SK-N-MC (cell line): ENCODE results near the gene TUBA4A.

ENCODE experiments used
- EZH2 ChIP-seq: fragments of 200-600 bp; sonication (generic); IDR thresholded peaks from one replicate; pipeline ENCODE4 v1.6.1; 2017; ENCODE audit warnings: antibody characterized with exemption
- FOXP2 ChIP-seq: optimal IDR thresholded peaks from 2 replicates; pipeline ENCODE3; 2011; ENCODE audit warnings: mild to moderate bottlenecking, moderate library complexity; ENCODE audit not compliant: insufficient read depth; ENCODE audit errors: extremely low read length, control extremely low read depth
- POLR2AphosphoS5 ChIP-seq: IDR thresholded peaks from 2 replicates; pipeline ENCODE4 v1.6.1; 2012; ENCODE audit warnings: mild to moderate bottlenecking, low read depth, low read length, borderline replicate concordance

DNA sequence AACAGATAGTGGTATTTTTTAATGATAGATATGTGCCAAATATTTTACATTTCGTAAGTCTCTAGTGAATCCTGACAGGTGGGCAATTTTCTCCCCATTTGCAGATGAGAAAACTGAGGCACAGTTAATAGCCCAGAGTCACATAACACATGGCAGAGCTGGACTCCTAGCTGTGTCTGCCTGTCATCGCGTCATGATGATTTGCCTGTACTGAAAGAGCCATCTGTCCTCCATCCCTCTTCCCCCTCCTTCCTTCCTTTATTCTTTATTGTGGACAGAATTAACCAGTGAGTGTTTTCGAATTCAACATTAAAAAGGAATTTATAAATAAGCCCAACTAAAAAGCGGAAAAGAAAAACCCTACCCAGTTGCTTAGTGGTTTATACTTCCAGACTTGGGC is 28.7 kb upstream of the TUBA4A start:
- no peak for TF ChIP-seq POLR2AphosphoS5
- no peak for TF ChIP-seq EZH2
- TF ChIP-seq FOXP2, result no peak
